SU-DHL-6 (cell line): Measurements from ENCODE around the gene WNT2B.

Experiments
- H2AFZ ChIP-seq: fragments of 200-600 bp; sonication (generic); 2 replicates; pipeline ENCODE4 v1.6.1; 2014; ENCODE audit warnings: low read depth, mild to moderate bottlenecking, moderate library complexity, mixed read lengths, antibody characterized with exemption, low read length; ENCODE audit not compliant: severe bottlenecking
- H3F3A ChIP-seq: fragments of 200-600 bp; shearing (Covaris generic); 2 replicates; pipeline ENCODE4 v1.6.0; 2016; ENCODE audit warnings: antibody characterized with exemption, mild to moderate bottlenecking; ENCODE audit not compliant: insufficient read depth
- H3K27ac ChIP-seq: fragments of 200-600 bp; sonication (generic); 2 replicates; pipeline ENCODE4 v1.5.1; 2016; ENCODE audit warnings: low read depth, mild to moderate bottlenecking, low read length, moderate library complexity, mixed read lengths
- H3K27me3 ChIP-seq: fragments of 200-600 bp; sonication (generic), shearing (Covaris generic); 2 replicates; pipeline ENCODE4 v1.6.0; 2014; ENCODE audit warnings: mild to moderate bottlenecking, low read length
- H3K36me3 ChIP-seq: fragments of 200-600 bp; sonication (generic); 2 replicates; pipeline ENCODE4 v1.6.1; 2014; ENCODE audit warnings: mild to moderate bottlenecking, low read length, mixed read lengths
- H3K4me2 ChIP-seq: fragments of 300-600, 200-600 bp; shearing (Covaris generic), sonication (generic); 2 replicates; pipeline ENCODE4 v1.6.0; 2014; ENCODE audit warnings: low read length, low read depth, mild to moderate bottlenecking; ENCODE audit not compliant: poor library complexity, severe bottlenecking
- H3K4me3 ChIP-seq: fragments of 200-600 bp; sonication (generic); 2 replicates; pipeline ENCODE4 v1.5.1; 2014; ENCODE audit warnings: antibody characterized with exemption, low read length, mild to moderate bottlenecking, mixed read lengths; ENCODE audit not compliant: insufficient read depth, poor library complexity, severe bottlenecking
- H3K79me2 ChIP-seq: fragments of 200-600 bp; sonication (generic); 2 replicates; pipeline ENCODE4 v1.6.1; 2014; ENCODE audit warnings: mild to moderate bottlenecking, low read length, moderate library complexity; ENCODE audit not compliant: insufficient read depth
- H3K9ac ChIP-seq: fragments of 200-600 bp; sonication (generic); 2 replicates; pipeline ENCODE4 v1.7.0; 2014; ENCODE audit warnings: mild to moderate bottlenecking, low read length
- H3K9me2 ChIP-seq: fragments of 200-600 bp; sonication (generic); replicated peaks from 2 replicates; pipeline ENCODE4 v1.6.1; 2014; ENCODE audit warnings: low read length; ENCODE audit not compliant: insufficient read depth
- H3K9me3 ChIP-seq: fragments of 200-600 bp; sonication (generic); 2 replicates; pipeline ENCODE4 v1.6.1; 2014; ENCODE audit warnings: low read length, mixed read lengths; ENCODE audit not compliant: insufficient read depth
- H4K20me1 ChIP-seq: fragments of 200-600 bp; sonication (generic); 2 replicates; pipeline ENCODE4 v1.6.1; 2014; ENCODE audit warnings: low read depth, mild to moderate bottlenecking, antibody characterized with exemption, low read length, moderate library complexity, mixed read lengths
- EZH2phosphoT487 ChIP-seq: fragments of 200-600 bp; sonication (generic), shearing (Covaris generic); conservative IDR thresholded peaks from 2 replicates; pipeline ENCODE4 v1.6.1; 2018; ENCODE audit warnings: mild to moderate bottlenecking, antibody characterized with exemption, low read length, moderate library complexity, mixed read lengths
- TF ChIP-seq, protein P1 (sequence below): fragments of 200-600 bp; sonication (generic); IDR thresholded peaks from one replicate; pipeline ENCODE4 v1.5.1; 2017; ENCODE audit warnings: antibody characterized with exemption, mild to moderate bottlenecking, low read length, moderate library complexity; ENCODE audit not compliant: insufficient read depth, poor library complexity, severe bottlenecking

Gene WNT2B

DNA sequence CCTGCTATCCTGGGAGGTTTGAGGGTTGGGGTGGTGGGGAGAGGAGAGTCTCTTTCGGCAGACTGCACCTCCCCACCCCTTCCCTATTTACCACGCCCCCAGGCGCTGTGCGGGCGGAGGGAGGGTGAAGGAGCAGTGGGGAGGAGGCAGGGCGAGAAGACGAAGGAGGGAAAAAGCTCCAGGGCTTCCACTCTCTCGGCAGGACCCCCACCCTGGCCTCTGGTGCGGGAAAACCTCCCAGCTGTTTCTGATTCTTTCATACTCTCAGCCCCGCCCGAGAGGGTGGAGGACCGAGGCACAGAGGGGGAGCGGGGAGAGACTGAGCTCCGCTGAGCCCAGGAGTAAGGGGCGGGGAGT, 866 bp upstream of the WNT2B start:
- no peak for TF ChIP-seq EZH2phosphoT487
- TF ChIP-seq, protein P1, sequence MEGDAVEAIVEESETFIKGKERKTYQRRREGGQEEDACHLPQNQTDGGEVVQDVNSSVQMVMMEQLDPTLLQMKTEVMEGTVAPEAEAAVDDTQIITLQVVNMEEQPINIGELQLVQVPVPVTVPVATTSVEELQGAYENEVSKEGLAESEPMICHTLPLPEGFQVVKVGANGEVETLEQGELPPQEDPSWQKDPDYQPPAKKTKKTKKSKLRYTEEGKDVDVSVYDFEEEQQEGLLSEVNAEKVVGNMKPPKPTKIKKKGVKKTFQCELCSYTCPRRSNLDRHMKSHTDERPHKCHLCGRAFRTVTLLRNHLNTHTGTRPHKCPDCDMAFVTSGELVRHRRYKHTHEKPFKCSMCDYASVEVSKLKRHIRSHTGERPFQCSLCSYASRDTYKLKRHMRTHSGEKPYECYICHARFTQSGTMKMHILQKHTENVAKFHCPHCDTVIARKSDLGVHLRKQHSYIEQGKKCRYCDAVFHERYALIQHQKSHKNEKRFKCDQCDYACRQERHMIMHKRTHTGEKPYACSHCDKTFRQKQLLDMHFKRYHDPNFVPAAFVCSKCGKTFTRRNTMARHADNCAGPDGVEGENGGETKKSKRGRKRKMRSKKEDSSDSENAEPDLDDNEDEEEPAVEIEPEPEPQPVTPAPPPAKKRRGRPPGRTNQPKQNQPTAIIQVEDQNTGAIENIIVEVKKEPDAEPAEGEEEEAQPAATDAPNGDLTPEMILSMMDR, result no peak
- Histone ChIP-seq H3K36me3 (no peaks in the 10 kb centered on the region), H3K27ac (no peak overlapping the region), H3K4me2 (peak overlapping the region; percentile 54), H3K9me3 (no peaks in the 10 kb centered on the region), H3K79me2 (no peaks in the 10 kb centered on the region), H4K20me1 (no peaks in the 10 kb centered on the region), H3F3A (no peaks in the 10 kb centered on the region), H3K4me3 (peak overlapping the region; percentile 44), H3K9me2 (no peaks in the 10 kb centered on the region), H2AFZ (peak overlapping the region; percentile 52), H3K27me3 (no peaks in the 10 kb centered on the region), H3K9ac (peak overlapping the region; percentile 27; the same call in 1 of the 2 replicates)

DNA sequence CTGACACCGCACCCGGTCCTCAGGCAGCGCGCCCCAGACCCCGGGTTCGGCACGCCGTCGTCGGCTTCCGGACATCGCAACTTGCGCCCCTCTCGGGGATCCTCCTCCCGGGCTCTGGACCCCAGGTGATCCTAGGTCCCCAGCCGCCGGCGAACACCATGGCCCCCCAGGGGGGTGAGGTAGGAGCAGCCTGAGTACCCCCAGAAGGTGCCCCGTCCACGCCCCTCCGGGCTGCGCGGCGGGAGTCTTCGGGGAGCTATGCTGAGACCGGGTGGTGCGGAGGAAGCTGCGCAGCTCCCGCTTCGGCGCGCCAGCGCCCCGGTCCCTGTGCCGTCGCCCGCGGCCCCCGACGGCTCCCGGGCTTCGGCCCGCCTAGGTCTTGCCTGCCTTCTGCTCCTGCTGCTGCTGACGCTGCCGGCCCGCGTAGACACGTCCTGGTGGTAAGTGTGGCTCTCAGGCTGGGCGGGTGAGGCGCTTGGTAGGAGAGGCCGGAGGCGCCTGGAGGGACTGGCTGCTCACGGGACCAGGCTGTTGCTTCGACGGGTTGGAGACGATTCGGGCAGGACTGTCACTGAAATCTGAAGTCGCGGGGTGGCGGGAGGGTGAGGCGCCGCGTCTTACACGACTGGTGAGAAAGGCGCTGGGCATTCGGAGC, 367 bp downstream of the WNT2B start:
- no peaks in the 10 kb centered on the region for H3K36me3 ChIP-seq
- no peaks in the 10 kb centered on the region for H4K20me1 ChIP-seq
- H3K9me2 ChIP-seq, result no peaks in the 10 kb centered on the region
- peak overlapping the region; percentile 44 for H3K4me3 ChIP-seq
- no peaks in the 10 kb centered on the region for H3F3A ChIP-seq
- TF ChIP-seq, protein P1, result no peak
- no peak for TF ChIP-seq EZH2phosphoT487
- no peaks in the 10 kb centered on the region for H3K79me2 ChIP-seq
- H3K4me2 ChIP-seq, result peak overlapping the region; percentile 54
- no peaks in the 10 kb centered on the region for H3K9me3 ChIP-seq
- no peak overlapping the region for H3K9ac ChIP-seq
- no peak overlapping the region for H3K27ac ChIP-seq
- H2AFZ ChIP-seq, result no peak overlapping the region
- H3K27me3 ChIP-seq, result no peaks in the 10 kb centered on the region

DNA sequence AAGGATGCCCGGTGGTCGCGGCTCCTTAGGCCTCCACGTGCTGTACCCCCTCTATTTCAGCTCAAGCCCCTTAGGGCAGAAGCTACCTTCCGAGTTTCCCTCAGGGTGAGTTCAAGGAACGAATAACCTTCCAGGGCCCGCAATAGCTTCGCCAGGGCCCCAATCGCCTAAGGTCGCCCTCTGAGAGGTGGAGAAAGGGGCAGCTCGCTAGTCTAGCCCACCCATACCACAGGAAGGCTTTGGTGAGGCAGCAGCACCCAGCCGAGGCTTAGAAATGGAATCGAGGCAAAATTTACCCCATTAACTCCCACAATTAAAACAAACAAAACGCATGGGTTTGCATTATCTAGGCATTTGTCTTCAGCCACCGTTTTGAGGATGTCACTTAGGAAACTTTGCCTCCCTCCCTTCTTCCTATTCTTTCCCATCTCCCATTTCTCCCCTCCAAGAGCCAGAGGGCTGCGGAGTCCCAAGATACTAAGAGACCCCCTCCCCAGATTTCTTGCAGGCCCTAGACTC, 954 bp downstream of the WNT2B start:
- no peaks in the 10 kb centered on the region for H3K36me3 ChIP-seq
- H3F3A ChIP-seq, result no peaks in the 10 kb centered on the region
- H3K27me3 ChIP-seq, result no peaks in the 10 kb centered on the region
- H3K9me3 ChIP-seq, result no peaks in the 10 kb centered on the region
- no peaks in the 10 kb centered on the region for H3K79me2 ChIP-seq
- H3K9ac ChIP-seq, result no peak overlapping the region
- H2AFZ ChIP-seq, result no peak overlapping the region
- no peaks in the 10 kb centered on the region for H3K9me2 ChIP-seq
- H3K4me3 ChIP-seq, result no peak overlapping the region
- TF ChIP-seq, protein P1, result no peak
- TF ChIP-seq EZH2phosphoT487, result no peak
- H4K20me1 ChIP-seq, result no peaks in the 10 kb centered on the region
- H3K27ac ChIP-seq, result no peak overlapping the region
- no peak overlapping the region for H3K4me2 ChIP-seq
